Measurements from ENCODE around the gene RAD51B.

RAD51B gene

GRCh38 chr14:68522510-68523325, 703.1 kb downstream of the RAD51B start:
- no peak for DNase-seq

GRCh38 chr14:68523326-68523610, 703.7 kb downstream of the RAD51B start:
- no peak for DNase-seq

GRCh38 chr14:68523989-68524725, 704.6 kb downstream of the RAD51B start:
- no peak for DNase-seq

GRCh38 chr14:68525516-68525915, 705.9 kb downstream of the RAD51B start:
- no peak for DNase-seq

- no peak for DNase-seq
Observed at GRCh38 chr14:68526512-68527091, 707.0 kb downstream of the RAD51B start.

- DNase-seq = no peak
Observed at GRCh38 chr14:68527329-68527851, 707.8 kb downstream of the RAD51B start.

- no peak for DNase-seq
Observed at GRCh38 chr14:68528040-68528687, 708.6 kb downstream of the RAD51B start.

- no peak for DNase-seq
Observed at GRCh38 chr14:68530443-68530842, 710.9 kb downstream of the RAD51B start.

GRCh38 chr14:68532496-68532895, 712.9 kb downstream of the RAD51B start:
- DNase-seq = no peak

- no peak for DNase-seq
Observed at GRCh38 chr14:68534276-68534675, 714.7 kb downstream of the RAD51B start.

GRCh38 chr14:68535404-68536017, 715.9 kb downstream of the RAD51B start:
- no peak for DNase-seq

GRCh38 chr14:68536018-68536410, 716.4 kb downstream of the RAD51B start:
- no peak for DNase-seq

GRCh38 chr14:68538639-68539038, 719.1 kb downstream of the RAD51B start:
- DNase-seq = no peak

GRCh38 chr14:68539241-68539737, 719.7 kb downstream of the RAD51B start:
- no peak for DNase-seq

GRCh38 chr14:68539789-68540188, 720.2 kb downstream of the RAD51B start:
- DNase-seq = no peak

GRCh38 chr14:68541178-68541896, 721.8 kb downstream of the RAD51B start:
- no peak for DNase-seq

GRCh38 chr14:68542346-68542745, 722.8 kb downstream of the RAD51B start:
- no peak for DNase-seq

GRCh38 chr14:68543516-68543915, 723.9 kb downstream of the RAD51B start:
- no peak for DNase-seq

- DNase-seq = no peak
Observed at GRCh38 chr14:68544081-68544892, 724.7 kb downstream of the RAD51B start.

GRCh38 chr14:68546839-68547238, 727.3 kb downstream of the RAD51B start:
- no peak for DNase-seq

All from activated T-cell treated with anti-CD3 and anti-CD28 coated beads for 4 hours (primary cell).